ENCODE data around the gene IPO8. TPM values are rescaled to one million over a fixed set of nuclear protein-coding genes. Genes with fewer than 3 reads are reported as not detected.

The IPO8 gene
- 9.1 and 13.7 TPM in 2 replicates for total RNA-seq (2014; rRNA removed; shearing (Covaris generic))

- peak; percentile 88 for DNase-seq (ENCODE audit: low spot score)
Measured at GRCh38 chr12:30695199-30696102, at the start of gene IPO8. Gene IPO8 (minus strand): TSS chr12:30695869. CDS start chr12:30695647, 222 bp downstream.

- no peak for DNase-seq (ENCODE audit: low spot score)
Measured at GRCh38 chr12:30744321-30744720, 48.7 kb upstream of the IPO8 start.

DNA sequence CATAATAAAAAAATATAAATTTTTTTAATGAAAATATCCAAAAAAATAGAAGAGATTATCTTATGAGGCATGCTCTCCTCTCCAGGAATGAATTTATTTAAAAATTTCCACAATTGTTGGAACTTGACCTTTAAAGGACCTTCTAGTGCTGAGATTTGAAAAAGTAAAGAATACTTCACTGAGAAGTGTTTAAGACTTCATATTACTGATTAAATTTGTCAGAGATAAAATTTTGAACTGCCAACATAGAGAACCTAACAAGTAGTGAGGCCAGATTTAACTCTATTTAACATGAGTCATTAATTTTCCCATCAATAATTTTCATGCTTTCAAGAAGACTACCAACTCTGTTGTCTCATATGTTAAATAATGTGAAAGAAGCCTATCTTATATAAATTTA, 44.6 kb upstream of the IPO8 start:
- no peak for DNase-seq (ENCODE audit: low spot score)

GRCh38 chr12:30739020-30739419, 43.4 kb upstream of the IPO8 start:
- no peak for DNase-seq (ENCODE audit: low spot score)

- DNase-seq (ENCODE audit: low spot score), result no peak
Measured at GRCh38 chr12:30732954-30733637, 37.4 kb upstream of the IPO8 start.

DNA sequence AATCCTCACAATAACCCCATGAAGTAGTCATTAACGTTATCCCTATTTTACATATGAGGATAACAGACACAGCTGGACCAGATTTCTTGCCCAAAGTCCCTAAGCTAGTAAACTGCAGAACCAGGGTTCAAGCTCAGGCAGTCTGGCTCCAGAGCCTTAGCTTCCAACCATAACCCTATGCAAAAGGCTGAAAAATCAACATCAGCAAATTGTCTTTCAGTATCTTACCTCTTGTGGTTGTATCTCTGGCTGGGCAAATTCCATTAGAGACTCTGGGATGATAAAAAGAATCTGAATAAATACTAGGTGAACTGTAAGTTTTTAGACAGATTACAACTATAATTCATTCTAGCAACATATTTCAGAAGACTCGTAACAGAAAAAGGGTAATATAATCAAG, 34.3 kb upstream of the IPO8 start:
- no peak for DNase-seq (ENCODE audit: low spot score)

DNA sequence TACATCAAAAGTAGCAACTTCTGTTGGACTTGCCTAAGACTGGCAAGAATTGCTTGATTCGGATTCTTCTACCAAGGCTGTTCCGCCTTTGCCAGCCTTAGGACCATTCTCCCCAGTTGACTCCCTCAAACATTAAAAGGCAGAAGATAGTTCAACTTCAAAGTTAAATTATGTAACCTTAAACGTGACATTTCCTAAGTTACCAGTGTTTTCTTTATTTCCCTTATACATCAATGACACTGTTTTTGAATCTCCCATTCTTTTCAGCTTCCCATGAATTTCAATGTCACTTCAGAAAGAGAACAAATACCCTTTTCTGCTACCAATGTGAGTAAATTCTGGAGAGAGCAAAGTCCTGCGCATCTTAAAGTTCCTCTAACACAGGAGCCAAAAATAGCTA, 33.9 kb upstream of the IPO8 start:
- DNase-seq (ENCODE audit: low spot score), result no peak

DNA sequence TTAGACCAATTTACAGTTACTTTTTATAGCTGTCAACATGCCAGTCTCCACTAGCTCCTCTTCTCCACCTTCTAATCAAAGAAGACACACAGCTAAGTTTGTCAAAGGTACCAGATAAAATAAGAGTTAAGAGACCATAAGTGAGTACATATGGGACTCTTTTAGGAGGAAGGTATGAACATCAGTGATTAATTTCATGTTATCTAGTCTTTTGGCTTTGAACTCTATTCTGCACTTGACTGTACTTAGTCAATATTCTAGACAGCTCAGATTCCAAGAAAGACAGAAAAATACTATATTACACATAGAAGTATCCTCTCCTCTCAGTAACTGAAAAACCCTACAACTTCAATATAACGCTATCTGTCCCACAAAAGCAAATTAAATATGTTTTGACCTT, 31.0 kb upstream of the IPO8 start:
- DNase-seq (ENCODE audit: low spot score), result no peak

DNA sequence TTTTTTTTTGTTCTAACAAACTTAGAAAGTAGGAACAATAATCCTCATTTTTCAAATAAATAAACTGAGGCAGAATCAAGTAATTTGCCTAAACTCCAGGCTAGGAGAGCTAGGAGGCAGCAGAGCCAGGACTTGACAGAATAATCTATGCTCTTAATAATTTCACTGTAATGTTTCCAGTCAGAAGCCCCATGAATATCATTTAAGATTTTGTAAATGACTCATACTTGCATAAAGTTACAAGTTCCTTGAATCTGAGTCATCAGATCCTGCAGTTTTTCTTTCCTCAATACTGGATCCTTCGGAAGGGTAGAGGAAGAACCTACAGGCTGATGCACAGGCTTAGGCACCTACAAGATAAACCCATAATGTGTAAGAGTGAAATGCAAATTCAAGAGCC, 30.1 kb upstream of the IPO8 start:
- DNase-seq (ENCODE audit: low spot score), result peak; percentile 11

- DNase-seq (ENCODE audit: low spot score), result peak; percentile 37
Measured at GRCh38 chr12:30719060-30719459, 23.4 kb upstream of the IPO8 start.

GRCh38 chr12:30707613-30708342, 12.1 kb upstream of the IPO8 start:
- DNase-seq (ENCODE audit: low spot score), result no peak

DNA sequence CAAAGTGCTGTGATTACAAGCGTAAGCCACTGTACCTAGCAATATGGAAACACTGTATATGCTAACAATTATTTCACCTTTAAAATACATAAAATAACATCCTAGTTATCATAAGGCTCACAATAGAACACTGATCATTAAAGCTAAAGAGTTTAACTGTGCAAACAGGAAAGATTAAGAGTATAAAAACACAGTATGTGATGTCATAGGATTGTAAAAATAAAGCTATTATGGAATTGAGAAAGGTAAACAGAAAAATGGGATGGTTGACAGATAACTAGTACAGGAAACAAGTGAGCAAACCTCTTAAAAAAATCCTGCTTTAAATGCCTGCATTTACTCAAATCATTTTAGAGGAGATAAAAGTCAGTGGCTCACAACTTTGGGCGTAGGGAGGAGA, 10.8 kb upstream of the IPO8 start:
- DNase-seq (ENCODE audit: low spot score), result no peak

GRCh38 chr12:30701056-30701455, 5.4 kb upstream of the IPO8 start:
- no peak for DNase-seq (ENCODE audit: low spot score)

DNA sequence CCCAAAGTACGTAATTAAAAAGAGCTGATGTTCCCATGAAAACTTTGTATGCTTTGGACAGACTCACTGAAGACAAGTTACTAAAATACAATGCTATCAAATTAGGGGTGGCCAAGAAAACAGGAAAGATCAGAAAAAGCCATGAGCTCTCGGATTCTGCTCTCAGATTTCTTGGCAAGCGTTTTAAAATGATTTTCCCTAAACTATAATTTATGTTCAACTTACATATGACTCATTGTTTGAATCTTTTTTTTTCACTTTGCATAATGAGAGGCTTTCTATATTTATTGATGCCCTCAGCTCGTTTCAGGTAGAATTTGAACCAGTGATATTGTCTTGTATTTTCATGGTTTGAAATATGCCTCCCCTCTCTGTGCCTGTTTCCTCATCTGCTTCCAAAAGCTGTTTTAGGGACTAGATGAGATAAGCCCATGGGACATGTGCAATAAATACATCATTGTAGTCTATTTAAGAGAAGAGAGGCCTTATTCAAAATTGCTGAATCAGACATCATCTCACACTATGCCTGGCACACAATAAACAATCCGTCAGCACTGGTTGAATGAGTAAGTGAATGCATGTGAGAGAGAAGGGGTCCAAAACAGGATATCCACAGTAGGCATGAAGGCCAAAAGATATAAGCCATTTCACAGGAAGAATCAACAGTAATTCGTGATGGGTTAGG, 4.7 kb upstream of the IPO8 start:
- no peak for DNase-seq (ENCODE audit: low spot score)

DNA sequence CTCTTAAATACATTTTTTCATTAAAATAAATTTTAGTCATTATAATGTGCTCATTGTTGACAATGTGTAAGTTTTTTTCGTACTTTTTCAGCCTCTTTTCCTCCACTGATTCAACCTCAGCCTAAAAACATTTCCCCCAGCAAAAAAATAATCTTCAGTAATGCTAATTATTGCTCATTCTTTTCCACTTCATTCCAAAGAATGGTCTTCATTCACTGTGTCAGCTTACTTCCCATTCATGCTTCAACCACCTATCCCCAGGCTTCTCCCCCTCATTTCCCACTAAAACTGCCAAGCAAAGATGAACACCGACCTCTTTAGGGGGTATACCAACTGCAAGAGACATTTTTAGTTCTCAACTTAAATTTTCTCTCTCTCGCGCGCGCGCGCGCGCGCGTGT, 2.7 kb upstream of the IPO8 start:
- DNase-seq (ENCODE audit: low spot score), result no peak

- no peak for DNase-seq (ENCODE audit: low spot score)
Measured at GRCh38 chr12:30696943-30697342, 1.3 kb upstream of the IPO8 start.

- DNase-seq (ENCODE audit: low spot score), result no peak
Measured at GRCh38 chr12:30696486-30696885, 817 bp upstream of the IPO8 start.

DNA sequence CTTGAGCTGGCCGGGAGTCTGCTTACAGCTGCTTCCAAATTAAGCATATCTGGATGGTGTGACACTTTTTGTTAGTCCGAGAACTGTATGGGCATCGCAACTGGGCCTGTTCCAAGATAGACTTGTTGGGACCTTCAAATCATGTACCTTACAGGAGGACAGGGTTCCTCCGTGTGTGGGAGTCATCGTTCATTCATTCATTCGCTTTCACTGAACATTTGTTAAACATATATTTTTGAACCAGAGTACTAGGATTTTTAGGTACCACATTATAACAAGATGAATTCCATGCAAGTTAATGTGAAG, 387 bp upstream of the IPO8 start:
- DNase-seq (ENCODE audit: low spot score), result no peak

- peak; percentile 30 for DNase-seq (ENCODE audit: low spot score)
Measured at GRCh38 chr12:30694412-30695198, 1.1 kb downstream of the IPO8 start.

DNA sequence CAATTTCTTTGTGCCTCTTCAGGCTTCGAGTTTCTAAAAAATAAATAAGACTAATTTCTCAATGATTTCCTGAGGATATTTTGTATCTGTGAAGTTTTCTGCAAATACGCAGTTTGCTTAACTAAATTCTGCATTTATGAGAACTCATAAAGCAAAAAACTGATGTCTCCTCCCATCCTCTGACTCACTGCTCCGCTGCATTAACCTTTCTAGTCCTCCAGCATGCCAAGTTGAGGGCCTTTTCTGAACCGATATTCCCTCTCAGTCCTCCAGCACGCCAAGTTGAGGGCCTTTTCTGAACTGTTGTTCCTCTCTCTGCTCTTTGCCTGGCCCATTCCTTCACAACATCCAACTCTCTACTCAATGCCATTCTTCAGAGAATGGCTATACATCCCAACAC, 3.2 kb downstream of the IPO8 start:
- no peak for DNase-seq (ENCODE audit: low spot score)
